Tibial nerve (tissue), 4 donors: ENCODE data around the gene STXBP4.

Experiments used
- CTCF ChIP-seq, 5 experiments: fragments of 200-600 bp in 3 of 5; fragments of 450-650 bp in 2 of 5; sonication (generic) in 3 of 5; IDR thresholded peaks; one replicate each; pipeline ENCODE4 v1.5.1; 2016 to 2019; ENCODE audit warnings: antibody characterized with exemption in 5 of 5, mild to moderate bottlenecking in 3 of 5, moderate library complexity in 2 of 5
- EP300 ChIP-seq, 2 donors: sonication (generic); formaldehyde crosslinking; IDR thresholded peaks; one replicate each; pipeline ENCODE4 v1.6.1; 2017; ENCODE audit warnings: antibody characterized with exemption in 2 of 2, mild to moderate bottlenecking in 1 of 2
- POLR2A ChIP-seq, 2 donors: fragments of 450-650 bp; IDR thresholded peaks; one replicate each; pipeline ENCODE4 v1.6.1; 2017; ENCODE audit warnings: antibody characterized with exemption in 2 of 2, mild to moderate bottlenecking in 2 of 2, moderate library complexity in 2 of 2

GRCh38 chr17:55059724-55060123, 91.2 kb downstream of the STXBP4 start:
- TF ChIP-seq CTCF (IDR thresholded peaks at IDR 0.05) (no peak), POLR2A (IDR thresholded peaks at IDR 0.05) (no peak), EP300 (IDR thresholded peaks at IDR 0.05) (no peak)
